ENCODE results near the gene PROK1.

Gene PROK1

DNA sequence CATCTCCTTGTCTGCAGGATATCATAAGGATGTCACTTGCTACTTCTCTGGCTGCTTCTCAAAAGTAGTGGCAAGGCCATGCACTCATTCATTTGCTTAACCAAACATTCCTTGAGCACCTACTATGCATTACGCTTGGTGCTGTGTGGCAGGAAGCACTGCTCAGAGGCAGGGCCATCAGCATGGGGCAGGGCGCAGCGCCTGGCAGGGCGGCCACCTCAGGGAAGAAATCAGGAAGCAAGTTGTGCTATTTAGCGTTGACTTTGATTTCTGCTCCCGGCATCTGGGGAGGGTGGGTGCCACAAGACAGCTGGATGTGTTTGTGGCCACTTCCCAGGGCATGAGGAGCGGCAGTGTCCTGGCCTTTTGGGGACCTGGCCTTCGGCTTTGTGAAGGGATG, 27.9 kb downstream of the PROK1 start:
- DNase-seq (ENCODE audit: low read depth), result no peak
- no peak overlapping the region for H3K4me3 ChIP-seq (ENCODE audit: low read depth, low read length)
- no peak for TF ChIP-seq POLR2A (IDR thresholded peaks at IDR 0.05; ENCODE audit: extremely low read depth, insufficient read length)
- TF ChIP-seq, protein P1, sequence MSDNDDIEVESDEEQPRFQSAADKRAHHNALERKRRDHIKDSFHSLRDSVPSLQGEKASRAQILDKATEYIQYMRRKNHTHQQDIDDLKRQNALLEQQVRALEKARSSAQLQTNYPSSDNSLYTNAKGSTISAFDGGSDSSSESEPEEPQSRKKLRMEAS (IDR thresholded peaks at IDR 0.05; ENCODE audit: low read depth, low read length), result no peak
- no peak for TF ChIP-seq MYC (IDR thresholded peaks at IDR 0.05; ENCODE audit: low read depth, low read length)
- no peak for TF ChIP-seq CTCF (IDR thresholded peaks at IDR 0.05; ENCODE audit: low read depth, low read length)

DNA sequence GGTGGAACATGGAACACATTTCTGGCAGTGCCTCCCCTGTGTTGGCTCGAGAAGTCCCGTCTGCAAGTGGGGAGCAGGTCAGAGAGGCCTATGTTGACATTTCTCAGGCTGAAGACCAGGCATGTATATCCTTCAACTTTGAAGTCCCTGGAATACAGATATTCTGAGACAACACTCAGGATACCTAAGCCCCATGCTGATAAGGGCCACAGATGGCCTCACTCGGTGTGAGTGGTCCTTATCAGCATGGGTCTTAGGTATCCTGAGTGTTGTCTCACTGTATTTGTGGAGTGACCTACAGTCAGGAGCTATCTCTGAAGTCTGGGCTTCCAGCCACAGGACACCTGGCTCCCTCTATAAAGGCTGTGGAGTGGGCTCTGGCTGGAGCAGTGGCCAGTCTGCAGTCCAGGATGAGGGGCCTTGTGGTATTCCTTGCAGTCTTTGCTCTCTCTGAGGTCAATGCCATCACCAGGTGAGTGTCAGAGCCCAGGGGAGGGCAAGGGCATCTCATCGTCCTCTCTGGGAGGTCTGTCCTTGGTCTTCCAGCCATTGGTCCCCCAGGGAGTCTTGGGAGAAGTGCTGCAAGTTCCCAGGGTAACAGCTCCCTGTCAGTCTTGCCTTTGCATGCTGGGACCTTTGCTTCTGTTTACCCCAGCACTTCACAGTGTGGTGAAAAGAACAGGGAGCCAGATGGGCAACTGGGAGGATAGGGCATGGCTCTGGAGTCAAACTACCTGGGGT, 29.6 kb downstream of the PROK1 start:
- H3K4me3 ChIP-seq (ENCODE audit: low read depth, low read length), result no peak overlapping the region
- TF ChIP-seq, protein P1 (IDR thresholded peaks at IDR 0.05; ENCODE audit: low read depth, low read length), result no peak
- no peak for TF ChIP-seq POLR2A (IDR thresholded peaks at IDR 0.05; ENCODE audit: extremely low read depth, insufficient read length)
- no peak for TF ChIP-seq CTCF (IDR thresholded peaks at IDR 0.05; ENCODE audit: low read depth, low read length)
- TF ChIP-seq MYC (IDR thresholded peaks at IDR 0.05; ENCODE audit: low read depth, low read length), result no peak
- no peak for DNase-seq (ENCODE audit: low read depth)

DNA sequence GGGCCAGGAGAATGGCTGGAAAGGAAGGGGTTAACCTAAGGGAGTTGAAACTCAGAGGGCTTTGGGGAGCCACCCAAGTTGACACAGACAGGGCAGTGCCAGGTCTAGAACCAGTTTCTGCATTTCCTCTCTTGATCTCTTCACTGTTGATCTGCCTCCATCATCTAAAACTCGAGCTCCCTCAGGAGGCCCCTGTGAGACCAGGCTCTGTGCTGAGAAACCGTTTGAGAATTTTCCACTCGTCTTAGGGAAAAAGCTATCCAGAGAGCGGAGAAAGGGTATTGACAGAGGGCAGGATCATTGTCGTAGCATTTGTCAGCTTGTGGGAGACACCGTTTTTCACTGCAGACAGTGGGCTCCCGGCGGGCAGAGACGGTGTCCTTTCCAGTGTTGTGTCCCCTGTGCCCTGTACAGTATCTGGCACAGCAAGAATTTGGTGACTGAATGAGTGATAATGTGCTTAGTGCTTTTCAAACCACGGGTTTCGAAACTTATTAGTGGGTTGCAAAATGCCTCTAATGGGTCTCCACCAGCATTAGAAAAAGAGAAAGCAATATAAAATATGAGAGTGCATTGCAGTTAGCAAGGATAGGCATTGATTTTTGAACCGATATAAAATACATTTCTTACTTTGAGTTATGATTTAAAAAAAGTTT, 31.1 kb downstream of the PROK1 start:
- no peak for TF ChIP-seq CTCF (IDR thresholded peaks at IDR 0.05; ENCODE audit: low read depth, low read length)
- TF ChIP-seq, protein P1 (IDR thresholded peaks at IDR 0.05; ENCODE audit: low read depth, low read length), result no peak
- no peak overlapping the region for H3K4me3 ChIP-seq (ENCODE audit: low read depth, low read length)
- DNase-seq (ENCODE audit: low read depth), result no peak

GRCh38 chr1:110482662-110483307, 31.8 kb downstream of the PROK1 start:
- no peak for DNase-seq (ENCODE audit: low read depth)
- H3K4me3 ChIP-seq (ENCODE audit: low read depth, low read length), result no peak overlapping the region
- no peak for TF ChIP-seq MYC (IDR thresholded peaks at IDR 0.05; ENCODE audit: low read depth, low read length)
- no peak for TF ChIP-seq POLR2A (IDR thresholded peaks at IDR 0.05; ENCODE audit: extremely low read depth, insufficient read length)
- TF ChIP-seq, protein P1 (IDR thresholded peaks at IDR 0.05; ENCODE audit: low read depth, low read length), result no peak
- TF ChIP-seq CTCF (IDR thresholded peaks at IDR 0.05; ENCODE audit: low read depth, low read length), result no peak

DNA sequence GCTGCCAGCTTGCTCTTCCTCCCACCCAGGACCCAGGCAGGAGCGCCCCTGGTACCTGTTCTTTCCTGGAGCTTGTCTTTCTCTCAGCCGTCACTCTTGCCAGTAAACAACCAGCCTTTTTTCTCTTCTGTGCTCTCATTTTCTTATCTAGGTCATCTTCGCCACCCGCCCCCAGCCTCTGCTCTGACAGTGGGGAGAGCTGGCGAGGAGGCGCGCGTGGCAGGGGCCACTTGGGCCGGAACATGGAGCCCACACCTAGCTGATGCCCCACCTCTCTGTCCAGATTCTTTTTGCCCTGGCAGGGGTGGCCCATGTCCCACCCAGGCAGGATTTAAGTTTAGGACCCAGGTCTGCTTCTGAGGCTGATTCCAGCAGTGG, 32.3 kb downstream of the PROK1 start:
- no peak for DNase-seq (ENCODE audit: low read depth)
- TF ChIP-seq CTCF (IDR thresholded peaks at IDR 0.05; ENCODE audit: low read depth, low read length) (no peak), POLR2A (IDR thresholded peaks at IDR 0.05; ENCODE audit: extremely low read depth, insufficient read length) (no peak), MYC (IDR thresholded peaks at IDR 0.05; ENCODE audit: low read depth, low read length) (no peak)
- TF ChIP-seq, protein P1 (IDR thresholded peaks at IDR 0.05; ENCODE audit: low read depth, low read length), result no peak
- no peak overlapping the region for H3K4me3 ChIP-seq (ENCODE audit: low read depth, low read length)
